ENCODE data around the gene NCAN.
"Not testable (repeated sequence)": the region's sequence is repeated elsewhere in the genome, so short reads cannot be mapped to it uniquely, and the experiment has no call there.

NCAN gene

GRCh38 chr19:19226204-19226603, 14.4 kb downstream of the NCAN start:
- DNase-seq: no peak

- no peak for DNase-seq
Observed at GRCh38 chr19:19226663-19227062, 14.9 kb downstream of the NCAN start.

- no peak for DNase-seq
Observed at GRCh38 chr19:19227217-19227616, 15.5 kb downstream of the NCAN start.

GRCh38 chr19:19229701-19230100, 17.9 kb downstream of the NCAN start:
- no peak for DNase-seq

GRCh38 chr19:19230999-19231398, 19.2 kb downstream of the NCAN start:
- DNase-seq: no peak

- DNase-seq: no peak
Observed at GRCh38 chr19:19232261-19232721, 20.5 kb downstream of the NCAN start.

- DNase-seq: no peak
Observed at GRCh38 chr19:19234220-19234816, 22.6 kb downstream of the NCAN start.

GRCh38 chr19:19236173-19236572, 24.4 kb downstream of the NCAN start:
- no peak for DNase-seq

GRCh38 chr19:19238126-19238894, 26.6 kb downstream of the NCAN start:
- DNase-seq: no peak

GRCh38 chr19:19239675-19240074, 27.9 kb downstream of the NCAN start:
- no peak for DNase-seq

- DNase-seq: no peak
Observed at GRCh38 chr19:19240476-19240875, 28.7 kb downstream of the NCAN start.

- no peak for DNase-seq
Observed at GRCh38 chr19:19250196-19250801, 38.5 kb downstream of the NCAN start.

GRCh38 chr19:19253409-19253808, 41.7 kb downstream of the NCAN start:
- not testable (repeated sequence) for DNase-seq

- no peak for DNase-seq
Observed at GRCh38 chr19:19256072-19256969, 44.6 kb downstream of the NCAN start.

GRCh38 chr19:19257137-19257536, 45.4 kb downstream of the NCAN start:
- no peak for DNase-seq

GRCh38 chr19:19257836-19258588, 46.3 kb downstream of the NCAN start:
- DNase-seq: no peak

- no peak for DNase-seq
Observed at GRCh38 chr19:19258589-19259338, 47.0 kb downstream of the NCAN start.

- DNase-seq: no peak
Observed at GRCh38 chr19:19259741-19260140, 48.0 kb downstream of the NCAN start.

GRCh38 chr19:19260417-19261214, 48.9 kb downstream of the NCAN start:
- DNase-seq: no peak

- DNase-seq: no peak
Observed at GRCh38 chr19:19261350-19262189, 49.8 kb downstream of the NCAN start.

Data from GOT3 (cell line).